ENCODE results near the gene PICK1.

Gene PICK1

DNA sequence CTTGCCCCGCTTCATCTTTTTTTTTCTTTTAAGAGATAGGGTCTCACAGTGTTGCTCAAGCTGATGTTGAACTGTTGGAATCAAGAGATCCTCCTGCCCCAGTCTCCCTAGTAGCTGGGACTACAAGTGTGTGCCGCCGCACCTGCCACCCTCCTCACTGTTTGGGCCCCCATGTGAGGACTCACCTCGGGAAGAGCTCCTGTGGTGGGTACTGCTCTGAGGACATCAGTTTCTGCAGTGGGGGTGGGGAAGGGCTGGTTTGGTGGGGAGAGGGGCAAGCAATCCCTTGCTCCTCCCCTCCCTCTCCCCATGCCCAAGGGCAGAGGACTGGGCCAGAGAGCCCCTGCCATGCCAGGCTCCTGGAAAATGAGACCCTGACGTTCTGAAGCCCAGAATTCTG lies 28.3 kb downstream of the PICK1 start:
- Histone ChIP-seq H3K9me3 (ENCODE audit: control insufficient read depth, insufficient read depth, low read depth, low read length) (no peaks in the 10 kb centered on the region), H3K4me3 (ENCODE audit: low read depth, low read length) (no peak overlapping the region), H3K27ac (ENCODE audit: extremely low read depth, low read depth, low read length) (no peak overlapping the region), H3K4me1 (ENCODE audit: control insufficient read depth, insufficient read depth, low read length) (no peaks in the 10 kb centered on the region), H3K36me3 (ENCODE audit: control insufficient read depth in 2 of 2, insufficient read depth in 1 of 2, low read length in 2 of 2) (peaks cover 0 to 14% of the 10 kb centered on the region in 2 experiments; a peak in 2 of 3 replicates)
- ChIA-PET CTCF (interaction anchor here (0.6 to 1.4 kb wide), 2 partner anchors 34 to 268 kb away, joined by 3 to 4 read pairs; no protein-coding TSS in a partner anchor), POLR2A (interaction anchor here (0.6 kb wide), 1 partner anchor 390 kb away, joined by 3 read pairs; no protein-coding TSS in a partner anchor)
- TF ChIP-seq ZNF302 (tag by site-specific recombination; IDR thresholded peaks at IDR 0.05; ENCODE audit: low read depth) (no peak), ZNF664 (tag by site-specific recombination; IDR thresholded peaks at IDR 0.05) (no peak), ZNF707 (tag by site-specific recombination; IDR thresholded peaks at IDR 0.05) (no peak), ZNF132 (tag by site-specific recombination; IDR thresholded peaks at IDR 0.05; ENCODE audit: borderline replicate concordance) (no peak), ZNF311 (tag by site-specific recombination; IDR thresholded peaks at IDR 0.05; ENCODE audit: borderline replicate concordance) (no peak), ZBTB8A (tag by site-specific recombination; IDR thresholded peaks at IDR 0.05) (no peak), YY1 (tag by site-specific recombination; IDR thresholded peaks at IDR 0.05) (no peak), ZNF335 (tag by site-specific recombination; conservative IDR thresholded peaks at IDR 0.05) (no peak), ZNF155 (tag by site-specific recombination; IDR thresholded peaks at IDR 0.05) (no peak), ZFP3 (tag by site-specific recombination; IDR thresholded peaks at IDR 0.05; ENCODE audit: low read depth) (no peak), ZNF423 (tag by site-specific recombination; IDR thresholded peaks at IDR 0.05) (no peak), SP2 (tag by site-specific recombination; IDR thresholded peaks at IDR 0.05) (no peak)
- TF ChIP-seq, protein P1, sequence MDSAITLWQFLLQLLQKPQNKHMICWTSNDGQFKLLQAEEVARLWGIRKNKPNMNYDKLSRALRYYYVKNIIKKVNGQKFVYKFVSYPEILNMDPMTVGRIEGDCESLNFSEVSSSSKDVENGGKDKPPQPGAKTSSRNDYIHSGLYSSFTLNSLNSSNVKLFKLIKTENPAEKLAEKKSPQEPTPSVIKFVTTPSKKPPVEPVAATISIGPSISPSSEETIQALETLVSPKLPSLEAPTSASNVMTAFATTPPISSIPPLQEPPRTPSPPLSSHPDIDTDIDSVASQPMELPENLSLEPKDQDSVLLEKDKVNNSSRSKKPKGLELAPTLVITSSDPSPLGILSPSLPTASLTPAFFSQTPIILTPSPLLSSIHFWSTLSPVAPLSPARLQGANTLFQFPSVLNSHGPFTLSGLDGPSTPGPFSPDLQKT (IDR thresholded peaks at IDR 0.05; ENCODE audit: borderline replicate concordance, low read depth, low read length), result no peak
- TF ChIP-seq, protein P2, sequence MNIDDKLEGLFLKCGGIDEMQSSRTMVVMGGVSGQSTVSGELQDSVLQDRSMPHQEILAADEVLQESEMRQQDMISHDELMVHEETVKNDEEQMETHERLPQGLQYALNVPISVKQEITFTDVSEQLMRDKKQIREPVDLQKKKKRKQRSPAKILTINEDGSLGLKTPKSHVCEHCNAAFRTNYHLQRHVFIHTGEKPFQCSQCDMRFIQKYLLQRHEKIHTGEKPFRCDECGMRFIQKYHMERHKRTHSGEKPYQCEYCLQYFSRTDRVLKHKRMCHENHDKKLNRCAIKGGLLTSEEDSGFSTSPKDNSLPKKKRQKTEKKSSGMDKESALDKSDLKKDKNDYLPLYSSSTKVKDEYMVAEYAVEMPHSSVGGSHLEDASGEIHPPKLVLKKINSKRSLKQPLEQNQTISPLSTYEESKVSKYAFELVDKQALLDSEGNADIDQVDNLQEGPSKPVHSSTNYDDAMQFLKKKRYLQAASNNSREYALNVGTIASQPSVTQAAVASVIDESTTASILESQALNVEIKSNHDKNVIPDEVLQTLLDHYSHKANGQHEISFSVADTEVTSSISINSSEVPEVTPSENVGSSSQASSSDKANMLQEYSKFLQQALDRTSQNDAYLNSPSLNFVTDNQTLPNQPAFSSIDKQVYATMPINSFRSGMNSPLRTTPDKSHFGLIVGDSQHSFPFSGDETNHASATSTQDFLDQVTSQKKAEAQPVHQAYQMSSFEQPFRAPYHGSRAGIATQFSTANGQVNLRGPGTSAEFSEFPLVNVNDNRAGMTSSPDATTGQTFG (tag by site-specific recombination; IDR thresholded peaks at IDR 0.05; ENCODE audit: borderline replicate concordance), result no peak
- TF ChIP-seq, protein P3, sequence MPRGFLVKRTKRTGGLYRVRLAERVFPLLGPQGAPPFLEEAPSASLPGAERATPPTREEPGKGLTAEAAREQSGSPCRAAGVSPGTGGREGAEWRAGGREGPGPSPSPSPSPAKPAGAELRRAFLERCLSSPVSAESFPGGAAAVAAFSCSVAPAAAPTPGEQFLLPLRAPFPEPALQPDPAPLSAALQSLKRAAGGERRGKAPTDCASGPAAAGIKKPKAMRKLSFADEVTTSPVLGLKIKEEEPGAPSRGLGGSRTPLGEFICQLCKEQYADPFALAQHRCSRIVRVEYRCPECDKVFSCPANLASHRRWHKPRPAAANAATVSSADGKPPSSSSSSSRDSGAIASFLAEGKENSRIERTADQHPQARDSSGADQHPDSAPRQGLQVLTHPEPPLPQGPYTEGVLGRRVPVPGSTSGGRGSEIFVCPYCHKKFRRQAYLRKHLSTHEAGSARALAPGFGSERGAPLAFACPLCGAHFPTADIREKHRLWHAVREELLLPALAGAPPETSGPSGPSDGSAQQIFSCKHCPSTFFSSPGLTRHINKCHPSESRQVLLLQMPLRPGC (tag by site-specific recombination; IDR thresholded peaks at IDR 0.05), result no peak
- TF ChIP-seq, protein P4, sequence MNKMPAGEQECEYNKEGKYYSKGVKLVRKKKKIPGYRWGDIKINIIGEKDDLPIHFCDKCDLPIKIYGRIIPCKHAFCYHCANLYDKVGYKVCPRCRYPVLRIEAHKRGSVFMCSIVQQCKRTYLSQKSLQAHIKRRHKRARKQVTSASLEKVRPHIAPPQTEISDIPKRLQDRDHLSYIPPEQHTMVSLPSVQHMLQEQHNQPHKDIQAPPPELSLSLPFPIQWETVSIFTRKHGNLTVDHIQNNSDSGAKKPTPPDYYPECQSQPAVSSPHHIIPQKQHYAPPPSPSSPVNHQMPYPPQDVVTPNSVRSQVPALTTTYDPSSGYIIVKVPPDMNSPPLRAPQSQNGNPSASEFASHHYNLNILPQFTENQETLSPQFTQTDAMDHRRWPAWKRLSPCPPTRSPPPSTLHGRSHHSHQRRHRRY (tag by site-specific recombination; IDR thresholded peaks at IDR 0.05), result no peak
- TF ChIP-seq, protein P5, sequence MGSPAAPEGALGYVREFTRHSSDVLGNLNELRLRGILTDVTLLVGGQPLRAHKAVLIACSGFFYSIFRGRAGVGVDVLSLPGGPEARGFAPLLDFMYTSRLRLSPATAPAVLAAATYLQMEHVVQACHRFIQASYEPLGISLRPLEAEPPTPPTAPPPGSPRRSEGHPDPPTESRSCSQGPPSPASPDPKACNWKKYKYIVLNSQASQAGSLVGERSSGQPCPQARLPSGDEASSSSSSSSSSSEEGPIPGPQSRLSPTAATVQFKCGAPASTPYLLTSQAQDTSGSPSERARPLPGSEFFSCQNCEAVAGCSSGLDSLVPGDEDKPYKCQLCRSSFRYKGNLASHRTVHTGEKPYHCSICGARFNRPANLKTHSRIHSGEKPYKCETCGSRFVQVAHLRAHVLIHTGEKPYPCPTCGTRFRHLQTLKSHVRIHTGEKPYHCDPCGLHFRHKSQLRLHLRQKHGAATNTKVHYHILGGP (tag by site-specific recombination; IDR thresholded peaks at IDR 0.05), result no peak
